ENCODE data around the gene PMS1. TPM values are rescaled to one million over a fixed set of nuclear protein-coding genes. Genes with fewer than 3 reads are reported as not detected.

PMS1 gene
- total RNA-seq, 1 experiment from 2014 or later: 43.8 TPM

- no TSS peak for BruUV-seq (replicated peaks)
- H3K36me3 Mint-ChIP-seq (ENCODE audit: insufficient read depth, unreplicated experiment): peaks cover 6% of the 10 kb centered on the region
- peak overlapping the region; percentile 98 for H3K27ac Mint-ChIP-seq (ENCODE audit: unreplicated experiment)
- intact Hi-C loops (cut with micrococcal nuclease; ENCODE audit: unreplicated experiment): no loop called here
- no peak for DNase-seq
- H3K4me1 Mint-ChIP-seq (ENCODE audit: low read depth, unreplicated experiment): peaks cover 17% of the 10 kb centered on the region
- no peaks in the 10 kb centered on the region for H3K27me3 Mint-ChIP-seq (ENCODE audit: unreplicated experiment)
- no peaks in the 10 kb centered on the region for H3K9me3 Mint-ChIP-seq (ENCODE audit: low read depth, unreplicated experiment)
- CTCF ChIA-PET: interaction anchor here (0.6 to 1.0 kb wide), 6 partner anchors 22 to 1504 kb away, joined by 3 to 4 read pairs (median 3); partner anchors contain the start of gene OSGEPL1
- H3K4me3 Mint-ChIP-seq (ENCODE audit: low read depth, unreplicated experiment): no peak overlapping the region
- TF ChIP-seq, protein P1, sequence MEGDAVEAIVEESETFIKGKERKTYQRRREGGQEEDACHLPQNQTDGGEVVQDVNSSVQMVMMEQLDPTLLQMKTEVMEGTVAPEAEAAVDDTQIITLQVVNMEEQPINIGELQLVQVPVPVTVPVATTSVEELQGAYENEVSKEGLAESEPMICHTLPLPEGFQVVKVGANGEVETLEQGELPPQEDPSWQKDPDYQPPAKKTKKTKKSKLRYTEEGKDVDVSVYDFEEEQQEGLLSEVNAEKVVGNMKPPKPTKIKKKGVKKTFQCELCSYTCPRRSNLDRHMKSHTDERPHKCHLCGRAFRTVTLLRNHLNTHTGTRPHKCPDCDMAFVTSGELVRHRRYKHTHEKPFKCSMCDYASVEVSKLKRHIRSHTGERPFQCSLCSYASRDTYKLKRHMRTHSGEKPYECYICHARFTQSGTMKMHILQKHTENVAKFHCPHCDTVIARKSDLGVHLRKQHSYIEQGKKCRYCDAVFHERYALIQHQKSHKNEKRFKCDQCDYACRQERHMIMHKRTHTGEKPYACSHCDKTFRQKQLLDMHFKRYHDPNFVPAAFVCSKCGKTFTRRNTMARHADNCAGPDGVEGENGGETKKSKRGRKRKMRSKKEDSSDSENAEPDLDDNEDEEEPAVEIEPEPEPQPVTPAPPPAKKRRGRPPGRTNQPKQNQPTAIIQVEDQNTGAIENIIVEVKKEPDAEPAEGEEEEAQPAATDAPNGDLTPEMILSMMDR (IDR thresholded peaks at IDR 0.05; ENCODE audit: unreplicated experiment): no peak
Measured at GRCh38 chr2:189835855-189836558, 51.8 kb downstream of the PMS1 start.

- Mint-ChIP-seq H3K36me3 (ENCODE audit: insufficient read depth, unreplicated experiment) (peaks cover 6% of the 10 kb centered on the region), H3K4me1 (ENCODE audit: low read depth, unreplicated experiment) (peaks cover 17% of the 10 kb centered on the region), H3K27ac (ENCODE audit: unreplicated experiment) (peak overlapping the region; percentile 98), H3K27me3 (ENCODE audit: unreplicated experiment) (no peaks in the 10 kb centered on the region), H3K4me3 (ENCODE audit: low read depth, unreplicated experiment) (no peak overlapping the region), H3K9me3 (ENCODE audit: low read depth, unreplicated experiment) (no peaks in the 10 kb centered on the region)
- CTCF ChIA-PET: interaction anchor here (0.6 to 1.0 kb wide), 4 partner anchors 38 to 314 kb away, joined by 3 to 6 read pairs (median 4); partner anchors contain the start of gene OSGEPL1
- no TSS peak for BruUV-seq (replicated peaks)
- TF ChIP-seq, protein P1 (IDR thresholded peaks at IDR 0.05; ENCODE audit: unreplicated experiment): no peak
- intact Hi-C loops (cut with micrococcal nuclease; ENCODE audit: unreplicated experiment): no loop called here
- DNase-seq: no peak
Measured at GRCh38 chr2:189836644-189837043, 52.4 kb downstream of the PMS1 start.

GRCh38 chr2:189837326-189837725 lies 53.1 kb downstream of the PMS1 start:
- Mint-ChIP-seq H3K36me3 (ENCODE audit: insufficient read depth, unreplicated experiment) (peaks cover 6% of the 10 kb centered on the region), H3K9me3 (ENCODE audit: low read depth, unreplicated experiment) (no peaks in the 10 kb centered on the region), H3K27ac (ENCODE audit: unreplicated experiment) (peak overlapping the region; percentile 16), H3K27me3 (ENCODE audit: unreplicated experiment) (no peaks in the 10 kb centered on the region), H3K4me3 (ENCODE audit: low read depth, unreplicated experiment) (no peak overlapping the region), H3K4me1 (ENCODE audit: low read depth, unreplicated experiment) (peaks cover 21% of the 10 kb centered on the region)
- TF ChIP-seq, protein P1 (IDR thresholded peaks at IDR 0.05; ENCODE audit: unreplicated experiment): no peak
- DNase-seq: no peak
- no TSS peak for BruUV-seq (replicated peaks)
- CTCF ChIA-PET: interaction anchor here (1.0 kb wide), 1 partner anchor 39 kb away, joined by 3 read pairs; no protein-coding TSS in a partner anchor
- intact Hi-C loops (cut with micrococcal nuclease; ENCODE audit: unreplicated experiment): no loop called here

DNA sequence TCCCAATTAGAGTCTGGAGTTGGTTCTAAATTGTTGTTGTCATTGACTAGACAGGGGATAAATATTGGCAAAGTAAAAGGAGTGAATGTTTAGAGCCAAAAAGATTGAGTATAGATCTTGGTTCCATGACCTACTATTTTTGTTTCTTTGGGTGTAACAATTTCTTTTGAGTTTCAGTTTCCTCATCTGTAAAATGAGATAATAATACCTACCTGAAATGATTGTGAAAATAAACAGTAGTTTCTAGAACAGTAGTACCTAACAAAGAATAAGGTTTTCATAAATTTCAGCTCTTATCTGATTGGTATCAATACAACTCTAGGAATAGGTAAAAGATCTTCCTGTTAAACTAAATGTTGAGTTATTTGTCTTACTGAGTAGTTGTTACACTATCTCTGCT lies 56.8 kb downstream of the PMS1 start:
- no peaks in the 10 kb centered on the region for H3K9me3 Mint-ChIP-seq (ENCODE audit: low read depth, unreplicated experiment)
- no peaks in the 10 kb centered on the region for H3K27me3 Mint-ChIP-seq (ENCODE audit: unreplicated experiment)
- H3K36me3 Mint-ChIP-seq (ENCODE audit: insufficient read depth, unreplicated experiment): peaks cover 6% of the 10 kb centered on the region
- no peak overlapping the region for H3K27ac Mint-ChIP-seq (ENCODE audit: unreplicated experiment)
- BruUV-seq (replicated peaks): no TSS peak
- no peak for DNase-seq
- CTCF ChIA-PET: no interaction called here
- intact Hi-C loops (cut with micrococcal nuclease; ENCODE audit: unreplicated experiment): no loop called here
- TF ChIP-seq, protein P1 (IDR thresholded peaks at IDR 0.05; ENCODE audit: unreplicated experiment): no peak
- H3K4me1 Mint-ChIP-seq (ENCODE audit: low read depth, unreplicated experiment): peaks cover 25% of the 10 kb centered on the region
- no peak overlapping the region for H3K4me3 Mint-ChIP-seq (ENCODE audit: low read depth, unreplicated experiment)

Data from Calu3 (cell line).